Central memory CD8-positive, alpha-beta T cell (primary cell): ENCODE results near the gene INSL3.

Source experiments
- ATAC-seq: fragments of 150-1000 bp; cut with Tn5 transposase; replicated peaks from 2 replicates; pipeline ENCODE4 v1.10.0; 2022; ENCODE audit warnings: mild to moderate bottlenecking, moderate FRiP score, moderate number of reproducible peaks; ENCODE audit not compliant: poor library complexity, severe bottlenecking; ENCODE audit errors: extremely low read depth
- DNase-seq, 2 donors: peaks; one replicate each; pipeline ENCODE4 v3.0.0; 2021; ENCODE audit warnings: low spot score in 2 of 2
- H3K27ac Mint-ChIP-seq: one replicate; pipeline ENCODE4 v1.8.0; 2022; ENCODE audit warnings: low read depth, mild to moderate bottlenecking, moderate library complexity, mixed read lengths
- H3K27me3 Mint-ChIP-seq: one replicate; pipeline ENCODE4 v1.8.0; 2022; ENCODE audit warnings: mixed read lengths
- H3K36me3 Mint-ChIP-seq: one replicate; pipeline ENCODE4 v1.8.0; 2022; ENCODE audit warnings: mild to moderate bottlenecking, moderate library complexity, mixed read lengths; ENCODE audit not compliant: insufficient read depth
- H3K4me1 Mint-ChIP-seq: one replicate; pipeline ENCODE4 v1.8.0; 2022; ENCODE audit warnings: mixed read lengths
- H3K4me3 Mint-ChIP-seq: one replicate; pipeline ENCODE4 v1.8.0; 2022; ENCODE audit warnings: mild to moderate bottlenecking, moderate library complexity, mixed read lengths
- H3K9me3 Mint-ChIP-seq: one replicate; pipeline ENCODE4 v1.8.0; 2022; ENCODE audit warnings: mixed read lengths

The INSL3 gene

DNA sequence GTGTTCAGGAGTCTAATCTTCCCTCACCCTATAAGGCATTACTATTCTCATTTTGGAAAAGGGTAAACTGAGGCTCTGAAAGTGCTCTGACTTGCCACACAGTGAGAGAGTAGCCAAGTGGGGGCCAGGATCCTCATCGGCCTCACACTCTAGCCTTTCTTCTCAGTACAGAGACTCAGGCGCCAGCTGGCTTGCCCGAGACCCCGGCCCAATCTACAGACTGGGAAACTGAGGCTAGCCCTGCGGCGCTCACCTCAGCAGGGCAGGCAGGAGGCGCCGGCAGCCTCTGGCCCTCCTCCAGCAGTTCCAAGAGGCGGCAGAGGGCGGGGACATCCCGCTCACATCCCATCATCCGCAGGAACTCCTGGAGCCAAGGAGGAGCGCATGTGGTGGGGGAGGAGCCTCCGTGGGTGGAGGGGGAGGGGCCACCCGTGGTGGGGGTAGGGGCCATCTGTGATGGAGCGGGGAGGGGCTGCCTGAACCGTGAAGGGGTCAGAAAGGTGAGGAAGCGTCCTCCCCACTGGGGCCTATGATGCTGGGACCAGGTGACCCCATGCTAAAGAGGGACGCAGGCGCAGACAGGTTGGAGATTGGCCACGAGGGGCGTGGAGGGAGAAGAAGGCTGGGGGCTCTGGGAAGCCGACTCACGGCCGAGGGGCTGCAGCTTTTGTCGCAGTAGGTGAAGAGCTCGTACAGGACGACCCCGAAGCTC, 8.7 kb upstream of the INSL3 start:
- no peak overlapping the region for H3K4me3 Mint-ChIP-seq
- H3K4me1 Mint-ChIP-seq = peaks cover 12% of the 10 kb centered on the region
- H3K27me3 Mint-ChIP-seq = no peaks in the 10 kb centered on the region
- peaks cover 40% of the 10 kb centered on the region for H3K36me3 Mint-ChIP-seq
- DNase-seq = no peak
- H3K9me3 Mint-ChIP-seq = no peaks in the 10 kb centered on the region
- peak overlapping the region; percentile 62 for H3K27ac Mint-ChIP-seq
- no peak for ATAC-seq

DNA sequence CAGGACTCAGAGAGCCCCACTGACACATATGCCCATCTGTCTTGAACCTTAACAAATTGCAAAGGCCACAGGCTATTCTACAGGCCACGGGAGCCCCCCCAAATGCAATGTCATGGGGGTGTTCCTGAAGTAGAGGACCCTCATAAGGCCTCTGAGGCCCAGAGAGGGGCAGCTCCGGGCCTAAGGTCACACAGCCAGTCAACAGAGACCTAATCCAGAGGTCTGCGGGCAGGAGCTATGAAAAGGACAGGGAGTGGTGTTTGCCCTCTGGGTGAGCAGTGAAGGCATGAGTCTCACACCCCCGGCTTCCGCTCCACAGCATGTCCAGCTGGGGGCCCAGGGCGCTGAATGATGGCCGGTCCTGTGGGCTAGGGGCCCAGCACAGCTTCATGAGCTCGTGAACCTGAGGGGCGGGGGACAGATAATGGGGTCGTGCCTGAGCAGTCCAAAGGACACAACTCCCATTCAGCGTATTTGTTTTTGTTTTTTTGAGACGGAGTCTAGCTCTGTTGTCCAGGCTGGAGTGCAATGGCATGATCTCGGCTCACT, 5.3 kb upstream of the INSL3 start:
- Mint-ChIP-seq H3K4me1 (peaks cover 12% of the 10 kb centered on the region), H3K36me3 (peaks cover 27% of the 10 kb centered on the region), H3K4me3 (no peak overlapping the region), H3K9me3 (no peaks in the 10 kb centered on the region), H3K27me3 (no peaks in the 10 kb centered on the region), H3K27ac (no peak overlapping the region)
- ATAC-seq = no peak
- DNase-seq = no peak

DNA sequence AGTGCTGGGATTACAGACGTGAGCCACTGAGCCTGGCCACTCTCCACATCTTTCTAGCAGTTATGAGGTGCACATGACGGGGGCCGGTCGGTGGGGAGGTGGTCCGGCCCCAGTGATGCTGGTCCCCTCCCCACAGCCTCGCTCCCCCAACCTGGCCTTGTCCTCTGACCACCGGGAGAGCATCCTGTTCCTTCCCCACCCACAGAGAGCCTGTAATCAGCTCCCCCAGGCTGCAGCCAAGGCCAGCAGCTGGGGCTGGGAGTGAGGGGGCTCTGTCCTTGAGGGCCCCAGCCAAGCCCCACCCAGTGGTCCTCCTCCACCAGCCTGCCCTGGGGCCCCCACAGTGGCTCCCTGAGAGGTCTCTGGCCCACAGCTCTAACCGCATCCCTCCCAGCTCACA, 3.0 kb upstream of the INSL3 start:
- Mint-ChIP-seq H3K4me1 (peaks cover 7% of the 10 kb centered on the region), H3K27ac (no peak overlapping the region), H3K4me3 (no peak overlapping the region), H3K27me3 (no peaks in the 10 kb centered on the region), H3K9me3 (no peaks in the 10 kb centered on the region), H3K36me3 (peaks cover 16% of the 10 kb centered on the region)
- no peak for ATAC-seq
- no peak for DNase-seq

DNA sequence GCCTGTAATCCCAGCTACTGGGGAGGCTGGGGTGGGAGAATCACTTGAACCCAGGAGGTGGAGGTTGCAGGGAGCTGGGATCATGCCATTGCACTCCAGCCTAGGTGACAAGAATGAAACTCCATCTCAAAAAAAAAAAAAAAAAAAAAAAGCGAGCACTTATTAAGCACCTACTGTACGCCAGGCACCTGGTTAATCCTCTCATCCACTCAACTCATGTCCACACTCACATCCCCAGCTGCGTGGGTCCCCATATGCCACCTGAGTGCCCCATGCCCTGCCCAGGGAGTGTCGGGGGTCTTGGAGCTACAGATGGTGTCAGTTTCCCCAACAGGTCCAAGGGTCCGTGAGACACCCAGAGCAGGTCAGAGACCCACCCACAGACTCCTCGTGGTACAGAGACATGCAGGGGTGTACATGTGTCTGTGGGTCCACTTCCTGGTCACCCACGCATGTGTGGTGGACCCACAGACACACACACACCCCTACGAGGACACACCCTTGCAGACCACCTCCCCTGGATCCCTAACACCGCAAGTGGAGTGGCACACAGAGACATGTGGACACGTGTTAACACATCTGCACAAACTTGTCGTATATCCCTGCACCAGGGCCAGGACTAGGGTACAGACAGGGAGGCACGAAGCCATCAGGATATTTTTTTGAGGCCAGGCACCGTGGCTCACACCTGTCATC, 3.5 kb downstream of the INSL3 start:
- ATAC-seq = no peak
- Mint-ChIP-seq H3K4me1 (no peaks in the 10 kb centered on the region), H3K9me3 (no peaks in the 10 kb centered on the region), H3K4me3 (no peak overlapping the region), H3K36me3 (peaks cover 2% of the 10 kb centered on the region), H3K27me3 (no peaks in the 10 kb centered on the region), H3K27ac (no peak overlapping the region)
- DNase-seq = no peak

DNA sequence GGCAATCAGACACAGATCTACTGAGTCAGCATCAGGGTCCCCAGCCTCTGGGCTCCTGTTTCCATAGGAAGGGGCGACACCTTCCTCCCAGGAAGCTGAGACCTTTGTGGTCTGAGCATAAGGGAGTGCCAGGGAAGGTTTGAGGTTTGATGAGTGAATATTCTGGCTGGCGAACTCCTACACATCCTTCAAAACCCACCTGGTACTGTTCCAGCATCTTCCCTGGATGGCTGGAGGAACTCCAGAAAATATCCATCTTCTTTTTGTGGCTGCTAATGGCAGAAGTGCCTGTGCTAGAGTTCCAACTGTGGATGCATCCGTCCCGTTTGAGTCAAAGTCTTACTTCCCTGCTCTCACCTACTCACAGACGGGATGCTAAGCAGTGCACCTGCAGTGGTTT, 9.2 kb downstream of the INSL3 start:
- Mint-ChIP-seq H3K4me3 (no peak overlapping the region), H3K27ac (no peak overlapping the region), H3K4me1 (peaks cover 10% of the 10 kb centered on the region), H3K9me3 (no peaks in the 10 kb centered on the region), H3K36me3 (no peaks in the 10 kb centered on the region), H3K27me3 (no peaks in the 10 kb centered on the region)
- no peak for ATAC-seq
- DNase-seq = no peak

DNA sequence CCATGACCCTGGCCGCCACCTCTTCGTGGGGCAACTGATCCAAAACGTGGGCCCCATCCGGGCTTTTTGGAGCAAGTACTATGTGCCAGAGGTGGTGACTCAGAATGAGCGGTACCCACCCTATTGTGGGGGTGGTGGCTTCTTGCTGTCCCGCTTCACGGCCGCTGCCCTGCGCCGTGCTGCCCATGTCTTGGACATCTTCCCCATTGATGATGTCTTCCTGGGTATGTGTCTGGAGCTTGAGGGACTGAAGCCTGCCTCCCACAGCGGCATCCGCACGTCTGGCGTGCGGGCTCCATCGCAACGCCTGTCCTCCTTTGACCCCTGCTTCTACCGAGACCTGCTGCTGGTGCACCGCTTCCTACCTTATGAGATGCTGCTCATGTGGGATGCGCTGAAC, 9.6 kb downstream of the INSL3 start:
- Mint-ChIP-seq H3K27ac (no peak overlapping the region), H3K9me3 (no peaks in the 10 kb centered on the region), H3K27me3 (no peaks in the 10 kb centered on the region), H3K4me1 (peaks cover 11% of the 10 kb centered on the region), H3K36me3 (peaks cover 2% of the 10 kb centered on the region), H3K4me3 (no peak overlapping the region)
- no peak for DNase-seq
- no peak for ATAC-seq

DNA sequence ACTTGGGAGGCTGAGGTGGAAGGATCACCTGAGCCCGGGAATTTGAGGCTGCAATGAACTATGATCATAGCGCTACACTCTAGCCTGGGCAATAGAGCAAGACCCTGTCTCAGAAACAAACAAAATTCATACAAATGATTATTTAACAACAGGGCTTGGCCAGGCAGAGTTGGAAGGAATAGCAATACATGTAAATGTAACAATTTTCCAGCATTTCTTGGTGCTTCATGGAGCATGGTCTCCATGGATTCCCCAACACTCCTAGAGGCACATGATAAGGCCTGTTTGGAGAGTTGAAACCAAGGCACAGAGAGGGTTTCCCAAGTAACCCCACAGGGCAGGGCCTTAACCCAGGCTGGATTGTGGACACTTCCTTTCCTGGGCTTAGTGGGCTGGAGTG, 10.2 kb downstream of the INSL3 start:
- ATAC-seq = no peak
- no peak overlapping the region for H3K27ac Mint-ChIP-seq

DNA sequence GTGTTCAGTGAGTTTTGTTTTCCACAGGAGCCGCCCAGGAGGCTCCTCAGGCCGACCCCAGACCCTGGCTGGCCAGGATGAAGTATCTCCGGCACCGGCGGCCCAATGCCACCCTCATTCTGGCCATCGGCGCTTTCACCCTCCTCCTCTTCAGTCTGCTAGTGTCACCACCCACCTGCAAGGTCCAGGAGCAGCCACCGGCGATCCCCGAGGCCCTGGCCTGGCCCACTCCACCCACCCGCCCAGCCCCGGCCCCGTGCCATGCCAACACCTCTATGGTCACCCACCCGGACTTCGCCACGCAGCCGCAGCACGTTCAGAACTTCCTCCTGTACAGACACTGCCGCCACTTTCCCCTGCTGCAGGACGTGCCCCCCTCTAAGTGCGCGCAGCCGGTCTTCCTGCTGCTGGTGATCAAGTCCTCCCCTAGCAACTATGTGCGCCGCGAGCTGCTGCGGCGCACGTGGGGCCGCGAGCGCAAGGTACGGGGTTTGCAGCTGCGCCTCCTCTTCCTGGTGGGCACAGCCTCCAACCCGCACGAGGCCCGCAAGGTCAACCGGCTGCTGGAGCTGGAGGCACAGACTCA, 13.5 kb downstream of the INSL3 start:
- Mint-ChIP-seq H3K4me3 (peak overlapping the region; percentile 70), H3K36me3 (peaks cover 3% of the 10 kb centered on the region), H3K4me1 (peaks cover 25% of the 10 kb centered on the region), H3K27ac (no peak overlapping the region), H3K9me3 (no peaks in the 10 kb centered on the region), H3K27me3 (no peaks in the 10 kb centered on the region)
- no peak for DNase-seq
- peak; percentile 74 for ATAC-seq

More for the DNA sequence above, 10.2 kb downstream of the INSL3 start:
- no peak for DNase-seq
- H3K36me3 Mint-ChIP-seq = peaks cover 2% of the 10 kb centered on the region
- H3K9me3 Mint-ChIP-seq = no peaks in the 10 kb centered on the region
- H3K4me1 Mint-ChIP-seq = peaks cover 11% of the 10 kb centered on the region
- no peak overlapping the region for H3K4me3 Mint-ChIP-seq
- H3K27me3 Mint-ChIP-seq = no peaks in the 10 kb centered on the region

DNA sequence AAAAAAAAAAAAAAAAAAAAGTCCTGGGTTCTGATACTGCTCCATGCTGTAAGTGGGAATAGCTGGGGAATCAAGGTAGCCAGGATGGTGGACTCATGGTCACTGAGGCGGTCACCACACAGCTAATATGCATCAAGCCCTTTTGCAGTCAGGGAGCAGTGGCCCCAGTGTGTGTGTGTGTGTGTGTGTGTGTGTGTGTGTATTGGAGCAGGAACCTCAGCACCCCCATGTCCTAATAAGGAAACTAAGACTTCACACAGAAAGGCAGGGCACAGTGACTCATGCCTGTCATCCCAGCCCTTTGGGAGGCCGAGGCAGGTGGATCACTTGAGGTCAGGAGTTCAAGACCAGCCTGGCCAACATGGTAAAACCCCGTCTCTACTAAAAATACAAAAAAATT, 14.4 kb downstream of the INSL3 start:
- peaks cover 3% of the 10 kb centered on the region for H3K36me3 Mint-ChIP-seq
- DNase-seq (no peak), ATAC-seq (no peak)
- H3K27me3 Mint-ChIP-seq = no peaks in the 10 kb centered on the region
- H3K27ac Mint-ChIP-seq = no peak overlapping the region
- H3K9me3 Mint-ChIP-seq = no peaks in the 10 kb centered on the region
- peaks cover 31% of the 10 kb centered on the region for H3K4me1 Mint-ChIP-seq
- peak overlapping the region; percentile 58 for H3K4me3 Mint-ChIP-seq

DNA sequence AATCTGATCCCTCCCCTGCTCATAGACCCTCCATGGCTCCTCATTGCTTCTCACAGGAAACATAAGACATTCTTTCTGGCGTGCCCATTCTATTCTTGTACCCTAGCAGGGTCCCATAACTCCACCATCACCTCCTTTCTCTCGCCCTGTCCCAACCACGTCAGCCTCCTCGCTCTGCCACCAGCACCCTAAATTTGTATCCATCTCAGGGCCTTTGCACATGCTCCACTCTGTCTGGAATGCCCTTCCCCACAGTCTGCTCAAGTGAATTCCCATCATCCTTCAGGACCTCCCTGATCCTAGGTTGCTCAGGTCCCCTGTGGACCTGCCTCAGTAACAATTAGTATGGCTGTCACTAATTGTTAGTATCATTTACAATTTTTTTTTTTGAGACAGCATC, 15.9 kb downstream of the INSL3 start:
- Mint-ChIP-seq H3K4me3 (no peak overlapping the region), H3K4me1 (peaks cover 31% of the 10 kb centered on the region), H3K9me3 (no peaks in the 10 kb centered on the region), H3K27ac (no peak overlapping the region), H3K36me3 (peaks cover 3% of the 10 kb centered on the region), H3K27me3 (no peaks in the 10 kb centered on the region)
- no peak for DNase-seq
- ATAC-seq = no peak

DNA sequence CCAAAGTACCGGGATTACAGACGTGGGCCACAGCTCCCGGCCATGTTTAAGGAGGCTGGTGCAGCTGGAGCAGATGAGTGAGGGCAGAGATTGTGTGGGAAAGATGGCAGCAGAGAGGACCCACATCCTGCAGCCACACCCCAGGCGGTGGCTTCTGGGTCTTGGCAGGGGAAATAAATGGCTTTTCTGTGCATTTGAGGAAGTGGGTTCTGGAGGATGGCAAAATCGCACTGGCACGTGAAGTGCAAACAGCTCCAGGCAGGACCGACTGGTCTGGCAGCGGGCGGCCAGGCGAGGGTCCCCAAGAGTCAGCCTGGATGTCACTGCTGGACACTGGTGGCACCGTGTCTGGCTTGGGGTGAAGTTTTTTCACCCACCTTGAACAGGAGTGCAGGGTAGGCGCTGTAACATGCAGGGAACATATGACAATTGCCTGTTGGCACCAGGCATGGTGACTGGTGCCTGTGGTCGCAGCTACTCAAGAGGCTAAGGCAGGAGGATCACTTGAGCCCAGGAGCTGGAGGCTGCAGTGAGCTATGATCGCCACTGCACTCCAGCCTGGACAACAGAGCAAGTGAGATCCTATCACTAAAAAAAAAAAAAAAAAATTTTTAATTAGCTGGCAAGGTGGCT, 17.9 kb downstream of the INSL3 start:
- peak; percentile 73 for ATAC-seq
- Mint-ChIP-seq H3K4me3 (peak overlapping the region; percentile 69), H3K27ac (peak overlapping the region; percentile 47), H3K27me3 (no peaks in the 10 kb centered on the region), H3K36me3 (peaks cover 3% of the 10 kb centered on the region), H3K4me1 (peaks cover 31% of the 10 kb centered on the region), H3K9me3 (no peaks in the 10 kb centered on the region)
- peak in 1 of 2 donors; percentile 23 for DNase-seq

DNA sequence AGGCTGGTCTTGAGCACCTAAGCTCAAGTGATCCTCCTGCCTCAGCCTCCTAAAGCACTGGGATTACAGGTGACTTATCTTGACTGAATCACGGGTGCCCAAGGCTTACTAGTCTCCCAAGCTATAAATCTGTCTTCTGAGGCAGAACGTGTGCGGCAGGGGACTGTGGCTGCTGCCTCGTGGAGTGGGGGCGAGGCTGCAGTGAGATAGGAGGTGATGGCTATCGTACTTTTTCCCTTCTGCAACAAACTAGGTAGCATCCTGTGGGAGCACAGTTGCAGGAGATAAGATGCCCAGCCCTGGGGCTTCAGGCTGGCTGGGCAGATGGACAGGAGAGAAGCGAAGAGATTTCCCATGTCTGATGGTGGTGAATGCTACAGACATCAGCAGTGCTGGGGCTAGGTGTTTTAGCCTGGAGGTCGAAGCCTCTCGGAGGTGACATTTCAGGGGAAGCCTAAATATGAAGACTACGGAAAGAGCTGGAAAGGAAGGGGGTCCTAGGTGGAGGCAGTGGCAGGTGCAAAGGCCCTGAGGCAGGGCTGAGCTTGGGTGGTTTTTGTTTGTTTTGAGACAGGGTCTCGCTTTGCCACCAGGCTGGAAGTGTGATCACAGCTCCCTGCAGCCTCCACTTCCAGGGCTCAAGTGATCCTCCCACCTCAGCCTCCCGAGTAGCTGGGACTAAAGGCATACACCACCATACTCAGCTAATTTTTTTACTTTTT, 19.0 kb downstream of the INSL3 start:
- Mint-ChIP-seq H3K4me3 (peak overlapping the region; percentile 26), H3K9me3 (no peaks in the 10 kb centered on the region), H3K36me3 (peaks cover 3% of the 10 kb centered on the region), H3K4me1 (peaks cover 23% of the 10 kb centered on the region), H3K27me3 (no peaks in the 10 kb centered on the region), H3K27ac (peak overlapping the region; percentile 52)
- DNase-seq (no peak), ATAC-seq (no peak)
